ENCODE measurements around the gene PPA1.

DNA sequence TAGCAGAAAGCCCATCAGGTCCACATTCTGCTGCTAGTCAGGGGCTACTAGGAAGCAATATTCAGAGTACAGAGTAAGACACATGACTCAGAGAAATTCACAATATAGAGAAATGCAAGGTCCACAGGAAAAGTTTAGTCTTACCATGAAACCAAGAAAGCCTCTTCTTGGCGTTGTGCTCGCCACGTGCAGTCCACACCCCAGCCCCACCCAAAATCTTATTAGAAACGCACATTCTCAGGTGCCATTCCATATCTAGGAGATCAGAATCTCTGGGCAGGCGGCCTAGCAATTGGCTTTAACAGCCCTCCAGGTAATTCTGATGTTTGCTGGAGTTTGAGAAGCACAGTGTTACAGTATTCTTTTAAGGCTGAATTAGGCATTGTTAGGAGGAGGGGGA, 47.1 kb downstream of the PPA1 start:
- TF ChIP-seq EZH2 (IDR thresholded peaks at IDR 0.05; ENCODE audit: insufficient read depth, poor library complexity, severe bottlenecking) (no peak), EZH2phosphoT487 (IDR thresholded peaks at IDR 0.05; ENCODE audit: insufficient read depth, low read depth) (no peak)

Measured in GM23248 (cell line).